ENCODE results near the gene DHDH.
A peak's percentile ranks its signal among the peaks of the same experiment; 100 is the strongest.

Gene DHDH

GRCh38 chr19:48967346-48968178 lies 34.1 kb downstream of the DHDH start:
- ATAC-seq: no peak

- no peak for ATAC-seq
Measured at GRCh38 chr19:48968179-48968661, 34.7 kb downstream of the DHDH start.

GRCh38 chr19:48968813-48969218 lies 35.3 kb downstream of the DHDH start:
- no peak for ATAC-seq

- no peak for ATAC-seq
Measured at GRCh38 chr19:48969276-48970138, 36.0 kb downstream of the DHDH start.

GRCh38 chr19:48970139-48970766 lies 36.8 kb downstream of the DHDH start:
- ATAC-seq: no peak

GRCh38 chr19:48970923-48971395 lies 37.5 kb downstream of the DHDH start:
- ATAC-seq: peak; percentile 81 to 86

GRCh38 chr19:48975947-48976847 lies 42.7 kb downstream of the DHDH start:
- ATAC-seq: peak in 1 of 2 donors; percentile 36

- no peak for ATAC-seq
Measured at GRCh38 chr19:48977061-48977460, 43.6 kb downstream of the DHDH start.

- ATAC-seq: no peak
Measured at GRCh38 chr19:48982280-48982679, 48.8 kb downstream of the DHDH start.

- no peak for ATAC-seq
Measured at GRCh38 chr19:48985711-48986110, 52.2 kb downstream of the DHDH start.

GRCh38 chr19:48986211-48986610 lies 52.7 kb downstream of the DHDH start:
- no peak for ATAC-seq

- ATAC-seq: no peak
Measured at GRCh38 chr19:48987323-48987722, 53.8 kb downstream of the DHDH start.

- ATAC-seq: no peak
Measured at GRCh38 chr19:48988286-48988685, 54.8 kb downstream of the DHDH start.

GRCh38 chr19:48988860-48989259 lies 55.4 kb downstream of the DHDH start:
- no peak for ATAC-seq

GRCh38 chr19:48989701-48990291 lies 56.3 kb downstream of the DHDH start:
- no peak for ATAC-seq

GRCh38 chr19:48990400-48990799 lies 56.9 kb downstream of the DHDH start:
- ATAC-seq: no peak

GRCh38 chr19:48991011-48991609 lies 57.6 kb downstream of the DHDH start:
- no peak for ATAC-seq

GRCh38 chr19:48991873-48992580 lies 58.5 kb downstream of the DHDH start:
- ATAC-seq: no peak

- no peak for ATAC-seq
Measured at GRCh38 chr19:48992581-48993174, 59.2 kb downstream of the DHDH start.

All from activated CD4-positive, CD25-positive, alpha-beta regulatory T cell treated with anti-CD3 and anti-CD28 coated beads, Interleukin-2, amount 50 U/mL, for 24 hours (primary cell).